GM12864 (cell line): Measurements from ENCODE around the gene R3HCC1L.
"Not testable (repeated sequence)": the region's sequence is repeated elsewhere in the genome, so short reads cannot be mapped to it uniquely, and the experiment has no call there.

Source experiments
- DNase-seq: peaks from one replicate; pipeline ENCODE4 v3.0.0-alpha.2; 2011; ENCODE audit warnings: low read depth
- H3K4me3 ChIP-seq: 2 replicates; pipeline ENCODE4 v1.5.1; 2011; ENCODE audit warnings: mild to moderate bottlenecking, low read depth, low read length, control low read depth
- CTCF ChIP-seq: IDR thresholded peaks from 2 replicates; pipeline ENCODE4 v1.5.1; 2011; ENCODE audit warnings: low read depth, mild to moderate bottlenecking, moderate library complexity, low read length, control low read depth, inconsistent platforms; ENCODE audit errors: missing control alignments

Gene R3HCC1L

GRCh38 chr10:98141484-98142073 lies 7.1 kb downstream of the R3HCC1L start:
- no peak overlapping the region for H3K4me3 ChIP-seq
- no peak for DNase-seq
- TF ChIP-seq CTCF = no peak

GRCh38 chr10:98144985-98145384 lies 10.5 kb downstream of the R3HCC1L start:
- no peak for TF ChIP-seq CTCF
- no peak for DNase-seq
- H3K4me3 ChIP-seq = no peak overlapping the region

- DNase-seq = no peak
- no peak for TF ChIP-seq CTCF
- H3K4me3 ChIP-seq = no peak overlapping the region
Observed at GRCh38 chr10:98149858-98150257, 15.4 kb downstream of the R3HCC1L start.

GRCh38 chr10:98150544-98150943 lies 16.1 kb downstream of the R3HCC1L start:
- no peak for TF ChIP-seq CTCF
- H3K4me3 ChIP-seq = no peak overlapping the region
- DNase-seq = no peak

- DNase-seq, H3K4me3 ChIP-seq: not testable (repeated sequence)
Observed at GRCh38 chr10:98152778-98153177, 18.3 kb downstream of the R3HCC1L start.

GRCh38 chr10:98153213-98153958 lies 18.9 kb downstream of the R3HCC1L start:
- H3K4me3 ChIP-seq, DNase-seq: not testable (repeated sequence)

GRCh38 chr10:98154076-98154475 lies 19.6 kb downstream of the R3HCC1L start:
- no peak for DNase-seq
- TF ChIP-seq CTCF = no peak
- no peak overlapping the region for H3K4me3 ChIP-seq

GRCh38 chr10:98158576-98158975 lies 24.1 kb downstream of the R3HCC1L start:
- no peak for TF ChIP-seq CTCF
- DNase-seq = no peak
- no peak overlapping the region for H3K4me3 ChIP-seq
